ENCODE measurements around the gene MAD1L1. TPM values are rescaled to one million over a fixed set of nuclear protein-coding genes. Genes with fewer than 3 reads are reported as not detected.

Gene MAD1L1
- total and polyA plus RNA-seq, 2 of the 13 experiments (the other 11 are each of a cell fraction or from before 2014, with no cell fraction given), result 17.4 to 64.7 TPM

GRCh38 chr7:2232766-2233520 is at the start of gene MAD1L1 (continued):
- TF ChIP-seq ZBED4 (CRISPR knock-in tag; IDR thresholded peaks at IDR 0.05; ENCODE audit: borderline replicate concordance) (no peak; the same call in 1 of the 2 replicates), ZBTB49 (CRISPR knock-in tag; IDR thresholded peaks at IDR 0.05; ENCODE audit: borderline replicate concordance) (no peak), CREB1 (IDR thresholded peaks at IDR 0.05) (no peak), CREB1 (CRISPR knock-in tag; IDR thresholded peaks at IDR 0.05) (no peak), MAZ (IDR thresholded peaks at IDR 0.05; ENCODE audit: borderline replicate concordance, low read depth, low read length) (no peak), MAZ (CRISPR knock-in tag; IDR thresholded peaks at IDR 0.05; ENCODE audit: low read depth) (peak; percentile 91), SP2 (CRISPR knock-in tag; IDR thresholded peaks at IDR 0.05) (peak; percentile 21; the same call in 1 of the 2 replicates), CREBL2 (CRISPR knock-in tag; IDR thresholded peaks at IDR 0.05; ENCODE audit: borderline replicate concordance) (no peak), ZIK1 (CRISPR knock-in tag; IDR thresholded peaks at IDR 0.05; ENCODE audit: borderline replicate concordance, low read depth) (no peak; the same call in 1 of the 2 replicates), HOXD1 (CRISPR knock-in tag; IDR thresholded peaks at IDR 0.05) (no peak), HDAC6 (IDR thresholded peaks at IDR 0.05; ENCODE audit: low read depth, low read length) (no peak), ZNF639 (CRISPR knock-in tag; conservative IDR thresholded peaks at IDR 0.05) (no peak), RARA (CRISPR knock-in tag; IDR thresholded peaks at IDR 0.05) (no peak), TFDP2 (CRISPR knock-in tag; IDR thresholded peaks at IDR 0.05) (peak; percentile 67; the same call in 1 of the 2 replicates), RARG (CRISPR knock-in tag; IDR thresholded peaks at IDR 0.05; ENCODE audit: low read depth) (no peak), NFE2 (CRISPR knock-in tag; IDR thresholded peaks at IDR 0.05) (no peak), KAT2B (IDR thresholded peaks at IDR 0.05; ENCODE audit: borderline replicate concordance, low read depth, low read length) (no peak), ZNF883 (CRISPR knock-in tag; IDR thresholded peaks at IDR 0.05; ENCODE audit: not compliant biosample characterization) (peak; percentile 38), ZNF557 (CRISPR knock-in tag; IDR thresholded peaks at IDR 0.05) (peak; percentile 38; the same call in 1 of the 2 replicates), NFKBIZ (CRISPR knock-in tag; IDR thresholded peaks at IDR 0.05) (no peak; the same call in 1 of the 2 replicates), ZMYM3 (CRISPR knock-in tag; IDR thresholded peaks at IDR 0.05) (peak; percentile 52; the same call in 1 of the 2 replicates)

Data from HepG2 (cell line).